Endothelial cell of umbilical vein (primary cell): ENCODE measurements around the gene HECTD4.

Experiments used
- EZH2 ChIP-seq: IDR thresholded peaks from 2 replicates; pipeline ENCODE4 v1.6.1; 2012; ENCODE audit warnings: borderline replicate concordance, low read depth, mild to moderate bottlenecking, moderate library complexity, low read length, inconsistent platforms; ENCODE audit not compliant: severe bottlenecking
- MYC ChIP-seq: IDR thresholded peaks from one replicate; pipeline ENCODE4 v1.6.1; 2011; ENCODE audit warnings: mild to moderate bottlenecking, low read depth, low read length
- TF ChIP-seq, protein P1 (sequence below), 2 donors: IDR thresholded peaks; 1 replicate in 1 of 2; 2 replicates in 1 of 2; pipeline ENCODE4 v1.5.1; 2011; ENCODE audit warnings: low read length in 2 of 2, mild to moderate bottlenecking in 2 of 2, moderate library complexity in 2 of 2, control low read depth in 1 of 2, inconsistent platforms in 1 of 2, low read depth in 1 of 2; ENCODE audit not compliant: insufficient read depth in 1 of 2; ENCODE audit errors: extremely low read depth in 1 of 2
- TF ChIP-seq, protein P2 (sequence below): IDR thresholded peaks from 2 replicates; pipeline ENCODE4 v1.6.1; 2011; ENCODE audit not compliant: insufficient read depth, insufficient read length

DNA sequence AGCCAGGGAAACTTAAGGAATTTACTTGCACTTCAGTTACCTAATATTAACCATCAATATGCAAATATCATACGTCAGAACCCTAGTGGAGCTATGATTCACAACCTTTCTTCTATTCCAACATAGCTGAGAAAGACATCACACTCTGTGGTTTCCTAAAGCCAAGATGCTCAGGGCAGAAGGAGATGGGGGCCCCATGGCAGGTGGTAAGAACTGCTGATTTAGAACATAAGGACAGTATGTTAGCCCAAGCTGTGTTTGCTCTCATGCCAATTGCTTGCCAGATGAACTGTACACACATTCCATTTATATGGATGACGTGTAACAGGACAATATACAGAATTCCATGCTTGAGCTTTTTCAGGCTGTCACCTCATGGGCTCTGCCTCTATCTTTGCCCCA is 34.6 kb downstream of the HECTD4 start:
- TF ChIP-seq, protein P1, sequence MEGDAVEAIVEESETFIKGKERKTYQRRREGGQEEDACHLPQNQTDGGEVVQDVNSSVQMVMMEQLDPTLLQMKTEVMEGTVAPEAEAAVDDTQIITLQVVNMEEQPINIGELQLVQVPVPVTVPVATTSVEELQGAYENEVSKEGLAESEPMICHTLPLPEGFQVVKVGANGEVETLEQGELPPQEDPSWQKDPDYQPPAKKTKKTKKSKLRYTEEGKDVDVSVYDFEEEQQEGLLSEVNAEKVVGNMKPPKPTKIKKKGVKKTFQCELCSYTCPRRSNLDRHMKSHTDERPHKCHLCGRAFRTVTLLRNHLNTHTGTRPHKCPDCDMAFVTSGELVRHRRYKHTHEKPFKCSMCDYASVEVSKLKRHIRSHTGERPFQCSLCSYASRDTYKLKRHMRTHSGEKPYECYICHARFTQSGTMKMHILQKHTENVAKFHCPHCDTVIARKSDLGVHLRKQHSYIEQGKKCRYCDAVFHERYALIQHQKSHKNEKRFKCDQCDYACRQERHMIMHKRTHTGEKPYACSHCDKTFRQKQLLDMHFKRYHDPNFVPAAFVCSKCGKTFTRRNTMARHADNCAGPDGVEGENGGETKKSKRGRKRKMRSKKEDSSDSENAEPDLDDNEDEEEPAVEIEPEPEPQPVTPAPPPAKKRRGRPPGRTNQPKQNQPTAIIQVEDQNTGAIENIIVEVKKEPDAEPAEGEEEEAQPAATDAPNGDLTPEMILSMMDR (IDR thresholded peaks at IDR 0.05; ENCODE audit: extremely low read depth in 1 of 2, insufficient read depth in 1 of 2, low read depth in 1 of 2, low read length in 2 of 2) = no peak
- no peak for TF ChIP-seq EZH2
- TF ChIP-seq MYC = no peak
- TF ChIP-seq, protein P2, sequence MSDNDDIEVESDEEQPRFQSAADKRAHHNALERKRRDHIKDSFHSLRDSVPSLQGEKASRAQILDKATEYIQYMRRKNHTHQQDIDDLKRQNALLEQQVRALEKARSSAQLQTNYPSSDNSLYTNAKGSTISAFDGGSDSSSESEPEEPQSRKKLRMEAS = no peak
